Measurements from ENCODE around the gene MAP4K3. TPM values are rescaled to one million over a fixed set of nuclear protein-coding genes. Genes with fewer than 3 reads are reported as not detected.
A peak's percentile ranks its signal among the peaks of the same experiment; 100 is the strongest.

Gene MAP4K3
- total and polyA plus RNA-seq, 9 of the 15 experiments (the other 6 are each of a cell fraction or from before 2014, with no cell fraction given): 3.1 to 30.0 (median 16.9) TPM

GRCh38 chr2:39436592-39437521 is at the start of gene MAP4K3 (continued):
- no peak for TF ChIP-seq RERE (CRISPR knock-in tag; IDR thresholded peaks at IDR 0.05; ENCODE audit: borderline replicate concordance)
- TF ChIP-seq HNRNPK (IDR thresholded peaks at IDR 0.05; ENCODE audit: low read depth, low read length, poor library complexity, severe bottlenecking): peak; percentile 31
- no peak for TF ChIP-seq ID3 (CRISPR knock-in tag; IDR thresholded peaks at IDR 0.05)
- TF ChIP-seq ID3 (tag; IDR thresholded peaks at IDR 0.05): no peak
- TF ChIP-seq XRCC5 (IDR thresholded peaks at IDR 0.05; ENCODE audit: low read depth, low read length): 0 out of 2 replicates have a peak, but pooled peaks have one; percentile 41
- TF ChIP-seq RBBP5 (IDR thresholded peaks at IDR 0.05; ENCODE audit: borderline replicate concordance, insufficient read depth, low read length, poor library complexity, severe bottlenecking): peak; percentile 71
- TF ChIP-seq HMG20B (CRISPR knock-in tag; IDR thresholded peaks at IDR 0.05): no peak
- no peak for TF ChIP-seq RBM14 (IDR thresholded peaks at IDR 0.05; ENCODE audit: borderline replicate concordance, insufficient read depth, low read depth, low read length)
- TF ChIP-seq GATA2 (CRISPR knock-in tag; IDR thresholded peaks at IDR 0.05): no peak
- TF ChIP-seq TSC22D4 (tag; IDR thresholded peaks at IDR 0.05): no peak
- TF ChIP-seq, protein P1, sequence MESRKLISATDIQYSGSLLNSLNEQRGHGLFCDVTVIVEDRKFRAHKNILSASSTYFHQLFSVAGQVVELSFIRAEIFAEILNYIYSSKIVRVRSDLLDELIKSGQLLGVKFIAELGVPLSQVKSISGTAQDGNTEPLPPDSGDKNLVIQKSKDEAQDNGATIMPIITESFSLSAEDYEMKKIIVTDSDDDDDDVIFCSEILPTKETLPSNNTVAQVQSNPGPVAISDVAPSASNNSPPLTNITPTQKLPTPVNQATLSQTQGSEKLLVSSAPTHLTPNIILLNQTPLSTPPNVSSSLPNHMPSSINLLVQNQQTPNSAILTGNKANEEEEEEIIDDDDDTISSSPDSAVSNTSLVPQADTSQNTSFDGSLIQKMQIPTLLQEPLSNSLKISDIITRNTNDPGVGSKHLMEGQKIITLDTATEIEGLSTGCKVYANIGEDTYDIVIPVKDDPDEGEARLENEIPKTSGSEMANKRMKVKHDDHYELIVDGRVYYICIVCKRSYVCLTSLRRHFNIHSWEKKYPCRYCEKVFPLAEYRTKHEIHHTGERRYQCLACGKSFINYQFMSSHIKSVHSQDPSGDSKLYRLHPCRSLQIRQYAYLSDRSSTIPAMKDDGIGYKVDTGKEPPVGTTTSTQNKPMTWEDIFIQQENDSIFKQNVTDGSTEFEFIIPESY (CRISPR knock-in tag; IDR thresholded peaks at IDR 0.05): no peak
- no peak for TF ChIP-seq BRD4 (IDR thresholded peaks at IDR 0.05)
- no peak for TF ChIP-seq FOXJ2 (tag; IDR thresholded peaks at IDR 0.05)
- TF ChIP-seq FOXP1 (CRISPR knock-in tag; IDR thresholded peaks at IDR 0.05): peak; percentile 47
- TF ChIP-seq MCM3 (IDR thresholded peaks at IDR 0.05): no peak
- peak; percentile 68 for TF ChIP-seq ZNF316 (IDR thresholded peaks at IDR 0.05)
- 0 out of 2 replicates have a peak, but pooled peaks have one; percentile 12 for TF ChIP-seq EGR1 (conservative IDR thresholded peaks at IDR 0.05)
- TF ChIP-seq PRPF4 (IDR thresholded peaks at IDR 0.05; ENCODE audit: insufficient read depth, low read depth, low read length, poor library complexity, severe bottlenecking): no peak
- TF ChIP-seq MXD1 (CRISPR knock-in tag; IDR thresholded peaks at IDR 0.05; ENCODE audit: borderline replicate concordance, poor library complexity, severe bottlenecking): no peak
